Activated CD4-positive, alpha-beta memory T cell treated with anti-CD3 and anti-CD28 coated beads, Interleukin-2, amount 10 ng/mL, durations not matched to agents 7 days and 5 days (primary cell): ENCODE measurements around the gene TRAPPC14. TPM values are rescaled to one million over a fixed set of nuclear protein-coding genes. Genes with fewer than 3 reads are reported as not detected.
"Not testable (repeated sequence)": the region's sequence is repeated elsewhere in the genome, so short reads cannot be mapped to it uniquely, and the experiment has no call there.

Experiments
- CTCF ChIA-PET: fragments of 350-600 bp; sonication (Branson Sonifier 250); formaldehyde crosslinking; loops from one replicate; lab custom pipeline; 2021; ENCODE audit warnings: antibody characterized with exemption, inconsistent platforms; lab: Charles Lee
- POLR2A ChIA-PET: fragments of 350-600 bp; sonication (Branson Sonifier 250); formaldehyde crosslinking; loops from one replicate; lab custom pipeline; 2021; ENCODE audit warnings: antibody characterized with exemption; lab: Charles Lee
- DNase-seq: peaks from one replicate; pipeline ENCODE4 v3.0.0-alpha.2; 2020
- H3K27ac Mint-ChIP-seq: one replicate; pipeline ENCODE4 v1.8.0; 2021; ENCODE audit warnings: mild to moderate bottlenecking, mixed read lengths
- H3K27me3 Mint-ChIP-seq: one replicate; pipeline ENCODE4 v1.8.0; 2021; ENCODE audit warnings: mixed read lengths
- H3K36me3 Mint-ChIP-seq: one replicate; pipeline ENCODE4 v1.8.0; 2021; ENCODE audit warnings: low read depth, mixed read lengths
- H3K4me1 Mint-ChIP-seq: one replicate; pipeline ENCODE4 v1.8.0; 2021; ENCODE audit warnings: mixed read lengths
- H3K4me3 Mint-ChIP-seq: one replicate; pipeline ENCODE4 v1.8.0; 2021; ENCODE audit warnings: mild to moderate bottlenecking, mixed read lengths
- H3K9me3 Mint-ChIP-seq: one replicate; pipeline ENCODE4 v1.8.0; 2021; ENCODE audit warnings: mixed read lengths
- total RNA-seq, 2 experiments: library from RNA; stranded (reverse); gene quantifications; one replicate each; pipeline ENCODE4 v1.2.3, GENCODE V29; 2021

The TRAPPC14 gene
- total RNA-seq, 2 experiments from 2014 or later = 37.8 to 41.2 TPM

DNA sequence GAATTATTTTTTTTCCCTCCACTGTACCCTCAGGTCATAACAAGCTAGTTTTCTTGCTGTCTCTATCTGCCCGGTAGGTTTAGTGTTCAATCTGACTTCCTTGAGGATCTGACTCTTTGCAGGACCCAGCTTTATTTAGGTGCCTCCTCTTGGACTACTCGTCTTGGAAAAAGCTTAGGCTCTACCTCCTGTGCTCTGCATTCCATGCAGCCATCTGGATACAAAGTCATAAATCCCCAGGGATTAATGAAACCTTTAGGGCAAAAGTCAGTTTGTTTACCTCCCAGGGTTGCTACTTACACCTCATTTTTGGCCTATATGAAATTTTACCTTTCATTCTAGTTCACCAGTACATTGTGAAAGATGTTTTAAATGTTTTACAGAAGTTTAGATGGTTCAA lies 27.2 kb upstream of the TRAPPC14 start:
- Mint-ChIP-seq H3K27ac (no peak overlapping the region), H3K36me3 (peaks cover 8% of the 10 kb centered on the region), H3K27me3 (no peaks in the 10 kb centered on the region), H3K4me3 (no peak overlapping the region), H3K4me1 (peaks cover 31% of the 10 kb centered on the region), H3K9me3 (no peaks in the 10 kb centered on the region)
- no peak for DNase-seq
- CTCF ChIA-PET = interaction anchor here (1.0 to 1.3 kb wide), 2 partner anchors 20 to 53 kb away, joined by 3 to 6 read pairs; no protein-coding TSS in a partner anchor
- POLR2A ChIA-PET = no interaction called here

DNA sequence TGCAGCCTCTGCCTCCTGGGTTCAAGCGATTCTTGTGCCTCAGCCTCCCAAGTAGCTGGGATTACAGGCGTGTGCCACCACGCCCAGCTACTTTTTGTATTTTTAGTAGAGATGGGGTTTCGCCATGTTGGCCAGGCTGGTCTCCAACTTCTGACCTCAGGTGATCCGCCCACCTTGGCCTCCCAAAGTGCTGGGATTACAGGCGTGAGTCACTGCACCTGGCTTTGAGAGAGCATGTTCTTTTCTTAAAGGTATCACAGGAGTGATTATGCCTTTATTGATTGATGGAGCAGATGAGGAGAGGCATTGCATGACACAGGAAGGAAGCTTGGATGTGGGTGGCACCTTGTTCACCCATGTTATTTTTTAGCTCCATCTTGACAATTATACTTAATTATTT lies 24.6 kb upstream of the TRAPPC14 start:
- peaks cover 14% of the 10 kb centered on the region for H3K36me3 Mint-ChIP-seq
- CTCF ChIA-PET = interaction anchor here (0.6 to 1.2 kb wide), 3 partner anchors 17 to 50 kb away, joined by 3 read pairs; no protein-coding TSS in a partner anchor
- DNase-seq, H3K4me3 Mint-ChIP-seq, H3K27me3 Mint-ChIP-seq, H3K9me3 Mint-ChIP-seq, H3K27ac Mint-ChIP-seq: not testable (repeated sequence)
- H3K4me1 Mint-ChIP-seq = peaks cover 35% of the 10 kb centered on the region
- POLR2A ChIA-PET = interaction anchor here (0.8 kb wide), 1 partner anchor 82 kb away, joined by 3 read pairs; the partner anchor contains the start of genes AP4M1 and MCM7

DNA sequence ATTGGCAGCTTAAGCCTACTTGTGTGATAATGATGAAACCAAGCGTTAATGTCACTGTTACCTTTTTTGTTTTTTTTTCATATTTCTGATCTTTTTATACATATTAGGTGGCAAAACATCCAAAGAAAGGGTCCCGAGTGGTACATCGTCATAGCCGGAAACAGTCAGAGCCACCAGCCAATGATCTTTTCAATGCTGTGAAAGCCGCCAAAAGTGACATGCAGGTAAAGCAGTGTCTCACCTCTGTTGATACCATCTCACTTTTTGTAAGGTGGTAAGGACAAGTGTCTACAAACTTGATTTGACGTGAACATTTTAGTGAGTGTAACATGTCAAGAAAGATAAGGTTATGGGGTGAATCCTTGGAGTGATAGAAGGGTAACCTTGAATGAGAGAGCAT lies 24.1 kb upstream of the TRAPPC14 start:
- CTCF ChIA-PET = interaction anchor here (1.1 to 1.2 kb wide), 2 partner anchors 17 to 50 kb away, joined by 3 read pairs; no protein-coding TSS in a partner anchor
- POLR2A ChIA-PET, H3K27me3 Mint-ChIP-seq, H3K9me3 Mint-ChIP-seq, DNase-seq, H3K27ac Mint-ChIP-seq, H3K4me3 Mint-ChIP-seq: not testable (repeated sequence)
- H3K4me1 Mint-ChIP-seq = peaks cover 40% of the 10 kb centered on the region
- peaks cover 14% of the 10 kb centered on the region for H3K36me3 Mint-ChIP-seq

DNA sequence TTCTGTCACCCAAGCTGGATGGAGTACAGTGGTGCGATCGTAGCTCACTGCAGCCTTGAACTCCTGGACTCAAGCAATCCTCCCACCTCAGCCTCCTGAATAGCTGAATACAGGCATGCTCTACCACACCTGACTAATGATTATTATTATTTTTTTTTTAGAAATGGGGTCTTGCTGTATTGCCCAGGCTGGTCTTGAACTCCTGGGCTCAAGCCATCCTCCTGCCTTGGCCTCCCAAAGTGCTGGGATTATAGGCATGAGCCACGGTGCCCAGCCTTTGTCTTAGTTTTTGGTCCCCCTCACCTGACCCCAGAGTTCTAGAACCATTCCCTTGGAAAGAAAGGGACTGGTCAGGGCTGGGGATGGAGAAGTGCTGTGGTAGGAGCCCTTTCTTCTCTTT lies 21.6 kb upstream of the TRAPPC14 start:
- POLR2A ChIA-PET = interaction anchor here (0.8 to 4.6 kb wide), 5 partner anchors 13 to 249 kb away, joined by 3 to 30 read pairs (median 4); partner anchors contain the start of genes AP4M1, GAL3ST4, LAMTOR4 and MCM7
- not testable (repeated sequence) for DNase-seq, H3K9me3 Mint-ChIP-seq
- peaks cover 12% of the 10 kb centered on the region for H3K27me3 Mint-ChIP-seq
- CTCF ChIA-PET = interaction anchor here (1.2 to 3.0 kb wide), 4 partner anchors 9 to 235 kb away, joined by 3 to 14 read pairs (median 6); partner anchors contain the start of gene GAL3ST4
- H3K4me3 Mint-ChIP-seq = peak overlapping the region; percentile 24
- peaks cover 14% of the 10 kb centered on the region for H3K36me3 Mint-ChIP-seq
- H3K4me1 Mint-ChIP-seq = peaks cover 48% of the 10 kb centered on the region
- H3K27ac Mint-ChIP-seq = peak overlapping the region; percentile 84

DNA sequence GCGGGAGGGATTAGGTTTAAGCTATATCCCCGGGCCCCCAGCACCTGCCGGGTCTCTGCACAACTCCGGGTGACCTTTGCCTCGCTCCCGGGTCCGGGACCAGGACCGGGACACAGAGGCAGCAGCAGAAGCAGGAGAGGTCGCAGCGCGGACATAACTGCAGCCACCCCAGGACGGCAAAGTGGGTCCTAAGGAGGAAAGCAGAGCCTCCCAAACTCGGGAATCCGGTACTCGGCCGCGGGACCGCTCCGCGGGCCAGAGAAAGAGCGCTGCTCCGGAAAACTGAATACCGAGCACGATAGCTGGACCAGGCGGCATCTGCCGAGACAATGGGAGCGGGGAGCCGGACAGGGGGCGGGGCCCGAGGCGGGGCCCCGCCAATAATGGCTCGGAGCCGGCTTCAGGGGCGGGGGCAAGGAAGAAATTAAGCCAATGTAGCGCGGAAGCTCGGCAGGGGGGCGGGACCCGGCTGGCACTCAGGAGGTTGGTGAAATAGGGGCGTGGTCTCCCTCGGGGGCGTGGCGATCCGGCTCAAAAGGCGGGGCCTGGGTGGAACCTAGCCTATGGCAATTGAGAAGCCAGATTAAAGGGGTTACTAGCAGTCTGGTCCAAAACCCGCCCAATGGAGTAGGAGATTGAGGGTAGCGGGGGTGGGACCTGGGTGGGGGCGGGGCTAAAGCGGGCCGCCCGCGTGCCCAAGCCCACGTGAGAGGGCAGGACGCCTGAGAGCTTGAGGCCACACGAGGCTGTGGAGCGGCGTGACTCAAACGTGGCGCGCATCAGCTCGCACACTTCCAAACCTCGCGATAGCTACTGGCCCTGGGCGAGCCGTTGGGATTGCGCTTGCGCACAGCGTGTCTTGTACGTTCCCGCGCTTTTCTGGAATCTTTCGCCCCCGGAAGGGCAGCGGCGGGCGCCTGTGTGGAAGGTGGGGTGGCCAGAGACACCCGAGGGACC lies 18.8 kb upstream of the TRAPPC14 start, which contains the start of the genes GPC2 and STAG3:
GPC2 (minus strand) TSS at position 337 of the 957 bp plus-strand sequence; CDS start at position 155, 182 bp downstream.
STAG3 (plus strand) TSS at position 874 of the 957 bp plus-strand sequence. CDS start 2,639 bp downstream, outside the sequence.
- ChIA-PET CTCF (interaction anchor here (0.6 to 2.5 kb wide), 13 partner anchors 10 to 271 kb away, joined by 3 to 14 read pairs (median 3); partner anchors contain the start of genes LAMTOR4, PVRIG and TRAPPC14), POLR2A (interaction anchor here (0.7 to 4.6 kb wide), 8 partner anchors 10 to 252 kb away, joined by 3 to 30 read pairs (median 4); partner anchors contain the start of genes GAL3ST4, LAMTOR4, MEPCE and TRAPPC14)
- Mint-ChIP-seq H3K27me3 (peaks cover 23% of the 10 kb centered on the region), H3K4me1 (peaks cover 39% of the 10 kb centered on the region), H3K4me3 (peak within 1 kb of the TSS; percentile 67), H3K27ac (peak within 1 kb of the TSS; percentile 21), H3K36me3 (peaks cover 14% of the 10 kb centered on the region), H3K9me3 (peaks cover 4% of the 10 kb centered on the region)
- peak; percentile 98 for DNase-seq

DNA sequence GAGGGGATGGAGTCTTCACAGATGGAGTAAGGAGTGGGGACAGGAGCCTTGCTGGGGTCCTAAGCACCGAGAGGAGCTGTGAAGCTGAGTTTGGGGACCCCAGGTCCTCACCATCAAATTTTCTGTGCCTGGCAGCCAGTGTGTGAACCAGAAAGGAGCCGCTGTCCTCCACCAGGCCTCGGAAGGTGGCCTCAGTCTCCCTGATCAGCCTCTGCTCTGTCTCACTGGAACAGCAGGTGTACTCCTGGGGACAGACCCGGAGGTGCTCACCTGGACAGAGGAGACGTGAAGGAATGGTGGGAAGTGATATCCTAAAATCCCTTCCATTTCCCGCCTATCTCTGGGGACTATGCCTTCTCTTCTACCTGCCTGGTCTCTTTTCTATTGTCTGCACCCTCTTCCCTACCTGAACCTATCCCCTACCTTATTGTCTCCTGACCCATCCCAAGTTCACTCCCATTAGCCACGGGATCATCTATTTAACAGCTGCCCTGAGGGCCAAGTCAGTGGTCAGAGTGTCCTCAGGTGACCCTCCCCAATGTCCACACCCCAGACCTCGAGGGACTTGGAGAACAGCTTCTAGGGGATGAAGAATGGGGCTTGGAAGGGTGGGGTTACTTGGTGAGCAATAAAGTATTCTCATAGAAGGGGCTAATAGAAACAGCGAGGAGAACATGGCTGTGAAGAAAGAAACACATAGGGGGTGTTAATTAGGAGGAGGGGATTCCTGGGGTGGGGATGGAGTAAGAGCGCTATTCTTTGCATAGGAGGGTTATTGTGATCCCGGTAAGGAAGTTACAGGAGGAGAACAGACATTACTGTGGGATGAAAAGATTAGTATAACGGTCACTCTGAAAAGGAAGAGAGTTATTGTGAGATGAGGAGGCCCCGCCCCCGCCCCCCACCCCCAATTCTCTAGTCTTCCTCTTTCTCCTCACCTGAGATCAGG lies 17.8 kb upstream of the TRAPPC14 start:
- Mint-ChIP-seq H3K27me3 (peaks cover 27% of the 10 kb centered on the region), H3K9me3 (peaks cover 4% of the 10 kb centered on the region), H3K4me1 (peaks cover 35% of the 10 kb centered on the region), H3K27ac (peak overlapping the region; percentile 9), H3K36me3 (peaks cover 9% of the 10 kb centered on the region), H3K4me3 (peak overlapping the region; percentile 67)
- ChIA-PET POLR2A (interaction anchor here (1.0 to 4.6 kb wide), 7 partner anchors 9 to 253 kb away, joined by 3 to 30 read pairs (median 5); partner anchors contain the start of genes AP4M1, GAL3ST4, LAMTOR4 and MCM7), CTCF (interaction anchor here (0.9 to 2.5 kb wide), 9 partner anchors 9 to 170 kb away, joined by 3 to 14 read pairs (median 3); partner anchors contain the start of genes PVRIG and TRAPPC14)
- DNase-seq = no peak

DNA sequence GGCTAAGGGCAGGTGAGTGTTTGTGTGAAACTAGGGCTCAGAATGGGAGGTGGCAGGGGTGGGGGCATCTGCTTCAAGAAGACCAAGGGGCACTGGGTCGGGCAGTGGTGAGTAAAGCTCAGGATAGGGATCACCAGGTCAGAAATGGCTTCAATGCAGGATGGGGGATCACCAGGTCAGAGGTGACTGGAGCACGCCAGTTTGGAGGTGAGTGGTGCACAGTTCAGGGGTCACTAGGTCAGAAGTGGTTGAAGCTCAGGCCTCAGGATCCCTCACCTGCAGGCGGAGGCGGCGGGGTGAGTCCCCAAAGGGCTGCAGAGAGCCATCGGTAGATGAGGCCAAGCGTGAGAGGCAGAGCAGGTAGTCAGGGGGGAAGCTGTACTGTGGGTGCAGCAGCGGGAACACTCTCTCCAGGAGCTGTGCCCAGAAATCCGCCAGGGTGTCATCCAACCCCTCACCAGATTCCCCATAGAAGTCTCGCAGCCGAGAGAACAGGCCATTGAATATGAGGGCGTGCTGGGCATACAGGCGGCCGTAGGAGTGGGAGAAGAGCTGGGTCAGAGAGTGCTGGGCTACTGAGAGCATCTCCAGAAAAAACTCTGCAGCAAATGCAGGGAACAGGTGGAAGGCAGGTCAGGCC lies 16.9 kb upstream of the TRAPPC14 start:
- Mint-ChIP-seq H3K9me3 (peaks cover 2% of the 10 kb centered on the region), H3K27me3 (peaks cover 32% of the 10 kb centered on the region), H3K27ac (no peak overlapping the region), H3K4me1 (peaks cover 32% of the 10 kb centered on the region), H3K4me3 (no peak overlapping the region), H3K36me3 (peaks cover 2% of the 10 kb centered on the region)
- ChIA-PET CTCF (no interaction called here), POLR2A (interaction anchor here (1.0 to 1.4 kb wide), 3 partner anchors 9 to 74 kb away, joined by 3 to 5 read pairs (median 3); partner anchors contain the start of genes AP4M1, LAMTOR4 and MCM7)
- no peak for DNase-seq

DNA sequence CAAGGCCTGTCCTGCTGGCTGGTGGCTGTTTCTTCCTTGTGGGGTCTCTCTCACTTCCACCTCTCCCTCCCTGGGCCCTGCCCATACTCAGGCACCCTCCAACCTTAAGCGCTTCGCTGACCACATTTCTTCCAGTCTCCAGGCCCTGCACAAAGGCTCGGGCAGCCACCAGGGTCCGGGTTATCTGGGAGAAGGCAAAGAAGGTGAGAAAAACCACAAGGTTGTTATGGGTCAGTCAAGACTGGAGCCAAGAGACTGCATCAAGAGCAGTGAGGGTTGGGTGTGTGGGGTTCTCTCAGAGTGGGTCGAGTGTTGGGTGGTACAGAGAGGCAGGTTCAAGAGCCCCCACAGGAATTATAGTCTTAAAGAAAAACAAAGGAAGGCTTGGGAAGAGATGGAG lies 16.1 kb upstream of the TRAPPC14 start:
- H3K4me1 Mint-ChIP-seq = peaks cover 38% of the 10 kb centered on the region
- DNase-seq = no peak
- H3K27ac Mint-ChIP-seq = no peak overlapping the region
- H3K27me3 Mint-ChIP-seq = peaks cover 32% of the 10 kb centered on the region
- no peaks in the 10 kb centered on the region for H3K36me3 Mint-ChIP-seq
- POLR2A ChIA-PET = interaction anchor here (1.4 kb wide), 1 partner anchor 8 kb away, joined by 5 read pairs; no protein-coding TSS in a partner anchor
- CTCF ChIA-PET = no interaction called here
- no peak overlapping the region for H3K4me3 Mint-ChIP-seq
- H3K9me3 Mint-ChIP-seq = no peaks in the 10 kb centered on the region

DNA sequence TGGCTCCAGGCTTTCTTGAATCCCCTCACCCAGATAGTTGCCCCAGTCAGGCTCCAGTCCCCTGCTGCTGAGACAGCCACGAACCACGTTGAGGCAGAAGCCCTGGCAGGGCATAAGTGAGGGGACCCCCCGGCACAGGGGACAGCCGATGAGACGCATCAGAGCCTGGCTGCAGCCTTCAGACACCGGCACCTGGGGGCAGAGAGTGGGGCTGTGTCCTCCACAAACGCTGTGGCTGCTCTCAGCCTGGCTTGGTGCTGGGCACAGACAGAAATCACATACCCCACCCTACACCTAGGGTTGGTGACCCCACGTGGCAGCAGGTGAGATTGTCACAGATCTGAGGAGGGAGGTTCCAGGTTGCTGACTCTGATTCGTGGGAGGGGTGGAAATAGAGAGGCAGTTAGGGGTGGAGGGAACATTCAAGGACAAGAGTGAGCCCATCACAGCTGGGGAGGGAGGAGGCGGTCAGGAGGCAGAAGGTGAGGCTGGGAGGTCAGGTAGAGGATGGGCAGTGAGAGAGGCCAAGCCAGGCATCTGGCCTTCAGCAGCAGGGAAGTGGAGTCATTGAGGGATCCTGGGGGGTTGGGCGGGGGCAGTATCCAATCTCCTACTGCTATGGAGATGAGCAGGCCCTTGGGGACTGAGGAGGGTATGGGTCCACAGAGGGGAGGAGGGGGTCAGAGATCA lies 15.4 kb upstream of the TRAPPC14 start:
- POLR2A ChIA-PET = no interaction called here
- H3K36me3 Mint-ChIP-seq = no peaks in the 10 kb centered on the region
- peaks cover 41% of the 10 kb centered on the region for H3K4me1 Mint-ChIP-seq
- H3K27ac Mint-ChIP-seq = no peak overlapping the region
- H3K27me3 Mint-ChIP-seq = peaks cover 35% of the 10 kb centered on the region
- H3K9me3 Mint-ChIP-seq = no peaks in the 10 kb centered on the region
- no peak overlapping the region for H3K4me3 Mint-ChIP-seq
- CTCF ChIA-PET = no interaction called here
- no peak for DNase-seq

DNA sequence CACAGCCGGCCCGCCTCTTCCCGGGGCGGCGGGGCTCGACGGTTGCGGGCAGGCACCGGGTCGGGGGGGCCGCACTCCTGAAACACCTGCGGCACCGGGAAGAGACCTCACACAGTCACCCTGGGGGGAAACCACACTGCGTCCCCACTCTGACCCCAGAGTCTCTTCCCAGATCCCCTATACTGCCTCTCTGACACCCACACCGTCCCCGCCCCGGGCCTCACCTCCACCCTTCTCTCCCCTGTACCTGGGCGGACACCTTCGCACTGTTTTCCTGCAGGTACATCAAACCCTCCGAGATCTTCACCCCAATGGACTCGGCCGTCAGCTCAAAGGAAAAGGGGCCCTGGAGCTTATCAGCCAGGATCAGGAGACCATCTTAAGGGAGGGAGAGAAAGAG lies 13.3 kb upstream of the TRAPPC14 start:
- ChIA-PET POLR2A (interaction anchor here (2.5 kb wide), 1 partner anchor 14 kb away, joined by 20 read pairs; the partner anchor contains the start of gene TRAPPC14), CTCF (interaction anchor here (1.1 to 1.5 kb wide), 4 partner anchors 14 to 39 kb away, joined by 3 to 4 read pairs (median 4); no protein-coding TSS in a partner anchor)
- Mint-ChIP-seq H3K4me3 (peak overlapping the region; percentile 62), H3K9me3 (no peaks in the 10 kb centered on the region), H3K4me1 (peaks cover 52% of the 10 kb centered on the region), H3K27ac (no peak overlapping the region), H3K36me3 (no peaks in the 10 kb centered on the region), H3K27me3 (peaks cover 52% of the 10 kb centered on the region)
- DNase-seq = no peak
